Keratinocyte (primary cell): ENCODE data around the gene DLG2. TPM values are rescaled to one million over a fixed set of nuclear protein-coding genes. Genes with fewer than 3 reads are reported as not detected.

Experiments used
- DNase-seq: peaks from one replicate; pipeline ENCODE4 v3.0.0-alpha.2; 2011; ENCODE audit warnings: low read depth, missing footprints, low spot score
- FAIRE-seq: peaks from 2 replicates; lab custom pipeline; 2011; peaks lifted over from hg19 to GRCh38; lab: Jason Lieb, UNC
- H2AFZ ChIP-seq: 2 replicates; pipeline ENCODE4 v1.6.0; 2012; ENCODE audit warnings: low read length, control low read depth, inconsistent platforms; ENCODE audit not compliant: control insufficient read depth
- H3K27ac ChIP-seq: 2 replicates; pipeline ENCODE4 v1.5.1; 2011; ENCODE audit warnings: low read length; ENCODE audit not compliant: control insufficient read depth, insufficient read depth
- H3K27me3 ChIP-seq: 3 replicates; pipeline ENCODE4 v1.6.0; 2011; ENCODE audit warnings: low read length; ENCODE audit not compliant: control insufficient read depth, insufficient read depth; ENCODE audit errors: extremely low read depth
- H3K36me3 ChIP-seq, 2 experiments: 2 replicates in 1 of 2; 3 replicates in 1 of 2; pipeline ENCODE4 v1.5.1; 2011; ENCODE audit warnings: low read length in 2 of 2, mild to moderate bottlenecking in 1 of 2; ENCODE audit not compliant: control insufficient read depth in 2 of 2, insufficient read depth in 2 of 2; ENCODE audit errors: extremely low read depth in 1 of 2
- H3K4me1 ChIP-seq: 3 replicates; pipeline ENCODE4 v1.5.1; 2011; ENCODE audit warnings: low read length; ENCODE audit not compliant: control insufficient read depth, insufficient read depth; ENCODE audit errors: extremely low read depth
- H3K4me2 ChIP-seq: 3 replicates; pipeline ENCODE4 v1.6.0; 2011; ENCODE audit warnings: low read depth, low read length; ENCODE audit not compliant: control insufficient read depth, insufficient read depth; ENCODE audit errors: extremely low read depth
- H3K4me3 ChIP-seq, 3 experiments: fragments of 200-600 bp in 1 of 3; sonication (generic) in 1 of 3; 2 replicates in 2 of 3; 3 replicates in 1 of 3; pipeline ENCODE4 v1.5.1; 2011 to 2016; ENCODE audit warnings: low read length in 3 of 3, mild to moderate bottlenecking in 3 of 3, control low read depth in 2 of 3, inconsistent platforms in 1 of 3, low read depth in 1 of 3, mixed read lengths in 1 of 3, mixed run types in 1 of 3, moderate library complexity in 1 of 3; ENCODE audit not compliant: control insufficient read depth in 2 of 3, insufficient read depth in 2 of 3; ENCODE audit errors: extremely low read depth in 1 of 3
- H3K79me2 ChIP-seq: 2 replicates; pipeline ENCODE4 v1.6.0; 2012; ENCODE audit warnings: low read length; ENCODE audit not compliant: control insufficient read depth, insufficient read depth
- H3K9ac ChIP-seq: 3 replicates; pipeline ENCODE4 v1.6.0; 2011; ENCODE audit warnings: low read length; ENCODE audit not compliant: control insufficient read depth, insufficient read depth; ENCODE audit errors: extremely low read depth
- H3K9me1 ChIP-seq: 3 replicates; pipeline ENCODE4 v1.6.0; 2011; ENCODE audit warnings: low read length; ENCODE audit not compliant: control insufficient read depth, insufficient read depth; ENCODE audit errors: extremely low read depth
- H3K9me3 ChIP-seq: 2 replicates; pipeline ENCODE4 v1.5.1; 2012; ENCODE audit warnings: low read depth, low read length; ENCODE audit not compliant: control insufficient read depth
- H4K20me1 ChIP-seq: 3 replicates; pipeline ENCODE4 v1.6.0; 2011; ENCODE audit warnings: low read length; ENCODE audit not compliant: control insufficient read depth, insufficient read depth; ENCODE audit errors: extremely low read depth
- EZH2 ChIP-seq: IDR thresholded peaks from one replicate; pipeline ENCODE4 v1.6.1; 2012; ENCODE audit warnings: inconsistent platforms, mild to moderate bottlenecking, low read length, moderate library complexity
- dilution Hi-C: fragments of 300-500 bp; cut with MboI; formaldehyde crosslinking; loops from one replicate; pipeline ENCODE4 v1.7.0; 2020; ENCODE audit warnings: low sequenced_read_pairs; ENCODE audit not compliant: extremely low pct_ligation_motif_present
- polyA plus RNA-seq, 5 experiments: library from polyadenylated mRNA; depleted of rRNA in 3 of 5; stranded (reverse) in 3 of 5; stranded (forward) in 1 of 5; unstranded in 1 of 5; fragments of >200 nt; gene quantifications; 1 replicate in 1 of 5; 2 replicates in 3 of 5; 3 replicates in 1 of 5; pipeline versions ENCODE4 v1.2.1 to v1.2.3, GENCODE V29; 2011 to 2012; ENCODE audit warnings: missing spikeins in 2 of 5, low read depth in 1 of 5, low replicate concordance in 1 of 5
- TF ChIP-seq, protein P1 (sequence below), 3 experiments: IDR thresholded peaks in 1 of 3; conservative IDR thresholded peaks in 1 of 3; optimal IDR thresholded peaks in 1 of 3; 2 replicates in 2 of 3; 3 replicates in 1 of 3; pipeline versions ENCODE3 to v1.5.1; 2011; ENCODE audit warnings: low read length in 3 of 3, mild to moderate bottlenecking in 3 of 3, moderate library complexity in 2 of 3, control low read depth in 1 of 3, inconsistent platforms in 1 of 3; ENCODE audit not compliant: insufficient read depth in 2 of 3; ENCODE audit errors: extremely low read depth in 1 of 3

Gene DLG2
- polyA plus RNA-seq, 1 donor (not counting 4 experiments of a cell fraction or from before 2014, with no cell fraction given) = 0.55 TPM

DNA sequence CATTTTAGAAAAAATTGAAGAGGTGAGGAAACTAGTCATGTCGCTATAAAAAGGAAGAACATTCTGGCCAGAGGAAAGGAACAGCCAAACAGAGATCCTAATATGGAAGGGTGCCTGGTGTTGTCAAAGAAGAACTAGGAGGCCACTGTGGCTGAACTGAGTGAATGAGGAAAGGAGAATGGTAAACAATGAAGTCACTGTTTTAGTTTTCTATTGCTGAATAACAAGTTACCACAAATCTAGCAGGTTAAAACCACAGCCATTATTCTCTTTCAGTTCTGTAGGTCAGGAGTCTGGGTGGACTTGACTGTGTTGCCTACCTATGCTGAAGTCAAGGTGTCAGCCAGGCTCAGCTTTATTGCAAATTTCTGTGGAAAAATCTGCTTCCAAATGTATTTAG lies 1791.7 kb downstream of the DLG2 start:
- dilution Hi-C loops = loop anchor here (10.0 kb wide), 1 partner anchor 549 kb away; no protein-coding TSS in a partner anchor
- no peaks in the 10 kb centered on the region for H4K20me1 ChIP-seq
- H3K9me1 ChIP-seq = no peaks in the 10 kb centered on the region
- no peak overlapping the region for H3K27ac ChIP-seq
- no peaks in the 10 kb centered on the region for H3K9me3 ChIP-seq
- no peaks in the 10 kb centered on the region for H3K36me3 ChIP-seq
- H3K27me3 ChIP-seq = no peaks in the 10 kb centered on the region
- no peak overlapping the region for H3K4me3 ChIP-seq
- FAIRE-seq = no peak
- H3K79me2 ChIP-seq = no peaks in the 10 kb centered on the region
- no peak for DNase-seq
- no peak for TF ChIP-seq EZH2
- TF ChIP-seq, protein P1, sequence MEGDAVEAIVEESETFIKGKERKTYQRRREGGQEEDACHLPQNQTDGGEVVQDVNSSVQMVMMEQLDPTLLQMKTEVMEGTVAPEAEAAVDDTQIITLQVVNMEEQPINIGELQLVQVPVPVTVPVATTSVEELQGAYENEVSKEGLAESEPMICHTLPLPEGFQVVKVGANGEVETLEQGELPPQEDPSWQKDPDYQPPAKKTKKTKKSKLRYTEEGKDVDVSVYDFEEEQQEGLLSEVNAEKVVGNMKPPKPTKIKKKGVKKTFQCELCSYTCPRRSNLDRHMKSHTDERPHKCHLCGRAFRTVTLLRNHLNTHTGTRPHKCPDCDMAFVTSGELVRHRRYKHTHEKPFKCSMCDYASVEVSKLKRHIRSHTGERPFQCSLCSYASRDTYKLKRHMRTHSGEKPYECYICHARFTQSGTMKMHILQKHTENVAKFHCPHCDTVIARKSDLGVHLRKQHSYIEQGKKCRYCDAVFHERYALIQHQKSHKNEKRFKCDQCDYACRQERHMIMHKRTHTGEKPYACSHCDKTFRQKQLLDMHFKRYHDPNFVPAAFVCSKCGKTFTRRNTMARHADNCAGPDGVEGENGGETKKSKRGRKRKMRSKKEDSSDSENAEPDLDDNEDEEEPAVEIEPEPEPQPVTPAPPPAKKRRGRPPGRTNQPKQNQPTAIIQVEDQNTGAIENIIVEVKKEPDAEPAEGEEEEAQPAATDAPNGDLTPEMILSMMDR (optimal IDR thresholded peaks at IDR 0.05 in 1 of 3, IDR thresholded peaks at IDR 0.05 in 1 of 3, conservative IDR thresholded peaks at IDR 0.05 in 1 of 3; ENCODE audit: extremely low read depth in 1 of 3, insufficient read depth in 2 of 3, low read length in 3 of 3) = no peak
- no peak overlapping the region for H2AFZ ChIP-seq
- H3K4me1 ChIP-seq = no peaks in the 10 kb centered on the region
- no peak overlapping the region for H3K4me2 ChIP-seq
- no peak overlapping the region for H3K9ac ChIP-seq

DNA sequence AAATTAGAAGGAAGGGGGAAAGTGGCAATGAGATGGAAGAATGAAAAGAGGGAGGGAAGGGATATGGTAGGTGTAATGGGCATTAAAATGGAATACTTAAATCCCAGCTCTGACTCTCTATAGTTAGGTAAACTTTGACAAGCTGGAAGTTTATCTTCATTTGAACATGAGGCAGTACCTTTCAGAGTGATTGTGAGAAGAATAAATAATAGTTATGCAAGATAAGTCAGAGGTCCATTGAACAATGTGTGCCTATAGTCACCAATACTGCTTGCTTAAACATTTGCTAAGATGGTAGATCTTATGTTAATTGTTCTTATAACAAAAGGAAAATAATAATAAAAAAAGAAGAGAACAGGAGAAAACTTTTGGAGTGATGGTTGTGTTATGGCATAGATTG lies 1795.2 kb downstream of the DLG2 start:
- Histone ChIP-seq H2AFZ (no peak overlapping the region), H3K27me3 (no peaks in the 10 kb centered on the region)
- no peak for FAIRE-seq

More for the DNA sequence above, 1795.2 kb downstream of the DLG2 start:
- Histone ChIP-seq H3K4me3 (no peak overlapping the region), H3K36me3 (no peaks in the 10 kb centered on the region), H3K9ac (no peak overlapping the region), H4K20me1 (no peaks in the 10 kb centered on the region), H3K79me2 (no peaks in the 10 kb centered on the region), H3K4me1 (no peaks in the 10 kb centered on the region), H3K9me1 (no peaks in the 10 kb centered on the region), H3K9me3 (no peaks in the 10 kb centered on the region), H3K4me2 (no peak overlapping the region), H3K27ac (no peak overlapping the region)
- TF ChIP-seq, protein P1 (optimal IDR thresholded peaks at IDR 0.05 in 1 of 3, IDR thresholded peaks at IDR 0.05 in 1 of 3, conservative IDR thresholded peaks at IDR 0.05 in 1 of 3; ENCODE audit: extremely low read depth in 1 of 3, insufficient read depth in 2 of 3, low read length in 3 of 3) = no peak
- no peak for TF ChIP-seq EZH2
- dilution Hi-C loops = loop anchor here (10.0 kb wide), 1 partner anchor 553 kb away; no protein-coding TSS in a partner anchor
- no peak for DNase-seq
